Thymus (tissue), 2 donors: Measurements from ENCODE around the gene ELF5. TPM values are rescaled to one million over a fixed set of nuclear protein-coding genes. Genes with fewer than 3 reads are reported as not detected.

Experiments
- polyA plus RNA-seq: library from polyadenylated mRNA; stranded (reverse); fragments of 200-250 nt; gene quantifications from one replicate; pipeline ENCODE4 v1.2.3, GENCODE V29; 2013
- total RNA-seq: library from RNA; stranded (reverse); fragments of 120-200 nt; gene quantifications from one replicate; pipeline ENCODE4 v1.2.4, GENCODE V29; 2013
- donor health status: healthy.

The ELF5 gene
- total and polyA plus RNA-seq, 2 donors = 0.52 to 4.5 TPM

Other genes starting within 250 kb of the ELF5 start
- 1.6 TPM for gene ABTB2, start 155.8 kb downstream of the ELF5 start, total RNA-seq
- 2.6 TPM for gene ABTB2, start 155.8 kb downstream of the ELF5 start, polyA plus RNA-seq
- 92.4 TPM for gene CAT, start 74.9 kb downstream of the ELF5 start, total RNA-seq
- 69.6 TPM for gene CAT, start 74.9 kb downstream of the ELF5 start, polyA plus RNA-seq
- 0.76 TPM for gene EHF, start 107.3 kb upstream of the ELF5 start, total RNA-seq
- gene EHF, start 107.3 kb upstream of the ELF5 start, polyA plus RNA-seq = 2.0 TPM